ENCODE measurements around the gene CDH11.

Gene CDH11

DNA sequence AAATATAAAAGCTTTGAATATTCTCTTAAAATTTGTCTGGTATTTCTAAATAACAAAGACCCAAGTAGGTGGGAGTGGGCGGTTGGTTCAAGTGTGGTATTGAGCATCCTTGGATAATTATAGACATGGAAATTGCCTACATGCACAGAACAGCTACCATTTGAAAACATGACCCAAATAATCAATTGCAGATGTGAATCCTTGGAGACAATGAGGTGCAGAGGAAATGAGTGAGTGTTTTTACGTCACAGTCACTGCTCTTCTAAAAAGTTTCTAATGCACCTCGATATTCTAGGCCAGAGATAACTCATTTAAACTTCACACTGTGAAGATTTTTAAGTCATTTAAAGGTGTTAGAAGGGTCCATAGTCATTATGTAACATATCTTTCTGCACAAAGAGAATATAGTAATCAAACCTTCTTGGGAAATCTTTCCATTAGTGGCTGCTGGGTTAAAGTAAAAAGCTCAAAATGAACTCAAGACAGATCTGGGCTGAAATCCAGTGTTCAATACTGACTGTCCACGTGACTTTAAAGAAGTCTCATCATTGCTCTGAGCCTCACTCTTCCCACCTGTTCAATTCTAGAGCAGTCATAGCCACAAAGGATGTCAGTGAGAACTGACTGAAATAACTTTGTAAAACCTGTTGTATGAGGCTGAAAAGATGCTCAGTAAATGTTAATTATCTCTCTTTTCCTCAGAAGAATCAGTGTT lies 144.5 kb downstream of the CDH11 start:
- no peak for DNase-seq (ENCODE audit: low read depth)

- DNase-seq (ENCODE audit: low read depth) = no peak
Measured at GRCh38 chr16:64975821-64976220, 146.0 kb downstream of the CDH11 start.

DNA sequence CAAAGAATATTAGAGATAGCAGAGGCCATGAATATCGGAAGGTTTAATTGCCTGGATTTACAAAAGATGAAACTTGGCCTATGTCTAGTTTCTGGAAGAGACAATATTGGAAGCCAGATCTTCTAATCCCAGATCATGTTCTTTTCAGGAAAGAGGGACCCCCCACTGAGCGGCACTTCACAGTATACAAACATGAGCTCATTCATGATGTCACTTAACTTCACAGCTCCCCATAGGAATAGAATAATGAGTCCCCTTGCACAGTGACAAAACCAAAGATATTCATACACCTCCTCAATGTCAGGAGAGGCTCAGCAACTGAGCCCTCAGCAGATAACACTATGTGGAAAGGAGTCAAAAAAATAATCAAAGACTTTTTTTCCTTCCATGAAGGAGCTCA lies 147.5 kb downstream of the CDH11 start:
- DNase-seq (ENCODE audit: low read depth) = no peak

DNA sequence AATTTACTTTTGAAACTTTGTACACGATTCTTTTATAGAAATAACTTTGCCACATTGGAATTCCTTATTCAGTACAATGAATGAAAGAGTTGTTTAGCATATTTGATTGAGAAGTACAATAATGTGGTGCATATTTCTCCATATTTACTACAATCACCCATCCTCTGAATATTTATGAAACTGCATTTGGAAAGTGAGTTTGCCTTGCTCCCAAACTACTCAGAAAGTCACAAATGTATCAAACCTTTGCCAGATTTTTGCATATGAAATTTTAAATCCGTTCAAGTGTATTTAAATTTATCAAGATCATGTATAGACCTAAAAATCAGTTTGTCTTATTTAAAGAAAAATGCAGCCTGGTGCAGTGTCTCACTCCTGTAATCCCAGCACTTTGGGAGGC lies 148.7 kb downstream of the CDH11 start:
- DNase-seq (ENCODE audit: low read depth) = no peak

DNA sequence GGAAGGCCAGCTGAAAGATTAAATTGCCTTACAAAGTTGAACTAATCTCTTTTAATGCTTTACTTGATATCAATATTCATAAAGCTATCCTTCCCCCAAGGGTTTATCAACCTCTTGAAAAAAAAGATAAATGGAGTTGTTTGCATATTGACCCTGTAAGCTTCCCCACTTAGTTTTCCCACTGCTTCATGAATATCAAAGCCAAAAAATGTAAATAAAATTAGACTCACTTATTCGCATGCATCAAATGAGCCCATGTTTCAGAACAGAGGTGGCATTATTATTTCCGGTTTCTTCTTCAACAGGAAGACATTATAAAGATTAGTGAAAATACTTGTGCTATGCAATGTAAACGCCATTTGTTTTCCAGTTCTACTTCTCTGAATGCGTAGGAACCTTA lies 150.7 kb downstream of the CDH11 start:
- DNase-seq (ENCODE audit: low read depth) = no peak

- no peak for DNase-seq (ENCODE audit: low read depth)
Measured at GRCh38 chr16:64969221-64969620, 152.6 kb downstream of the CDH11 start.

DNA sequence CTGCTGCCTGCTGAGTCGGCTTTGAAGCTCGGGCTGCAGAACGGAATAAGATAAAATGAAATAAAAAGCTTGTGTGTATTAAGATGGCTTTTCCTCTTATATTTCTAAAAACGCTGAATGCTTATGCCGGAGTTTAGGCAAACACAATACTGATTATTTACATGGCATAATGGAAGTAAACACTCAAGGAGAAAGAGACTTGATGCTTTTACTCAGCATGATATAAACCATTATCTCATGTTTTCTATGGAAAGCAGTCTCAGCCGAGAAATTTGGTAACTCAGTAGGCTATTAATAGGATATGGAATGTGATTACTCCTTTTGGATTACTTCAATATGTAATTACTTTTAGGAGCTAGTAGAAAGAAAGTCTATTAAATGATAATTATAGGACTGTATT lies 153.3 kb downstream of the CDH11 start:
- DNase-seq (ENCODE audit: low read depth) = no peak

- no peak for DNase-seq (ENCODE audit: low read depth)
Measured at GRCh38 chr16:64964126-64964540, 157.7 kb downstream of the CDH11 start.

- no peak for DNase-seq (ENCODE audit: low read depth)
Measured at GRCh38 chr16:64962786-64963185, 159.1 kb downstream of the CDH11 start.

DNA sequence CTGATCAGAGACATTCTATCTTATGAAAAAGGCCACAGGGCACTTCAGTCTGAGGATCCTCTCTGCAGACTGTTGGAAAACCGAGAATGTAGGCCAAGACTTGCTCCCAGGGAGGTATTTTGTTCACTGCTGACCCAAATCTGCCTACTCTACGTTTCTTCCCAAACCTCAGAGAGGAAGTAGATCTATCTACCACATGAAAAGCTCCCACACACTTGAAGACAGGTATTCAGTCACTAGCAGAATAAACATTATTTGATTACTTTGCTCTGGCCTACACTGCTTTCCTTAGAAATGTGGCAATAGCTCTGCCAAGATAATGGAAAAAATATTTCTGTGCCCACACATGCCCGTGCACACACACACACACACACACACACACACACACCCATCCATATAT lies 164.6 kb downstream of the CDH11 start:
- no peak for DNase-seq (ENCODE audit: low read depth)

DNA sequence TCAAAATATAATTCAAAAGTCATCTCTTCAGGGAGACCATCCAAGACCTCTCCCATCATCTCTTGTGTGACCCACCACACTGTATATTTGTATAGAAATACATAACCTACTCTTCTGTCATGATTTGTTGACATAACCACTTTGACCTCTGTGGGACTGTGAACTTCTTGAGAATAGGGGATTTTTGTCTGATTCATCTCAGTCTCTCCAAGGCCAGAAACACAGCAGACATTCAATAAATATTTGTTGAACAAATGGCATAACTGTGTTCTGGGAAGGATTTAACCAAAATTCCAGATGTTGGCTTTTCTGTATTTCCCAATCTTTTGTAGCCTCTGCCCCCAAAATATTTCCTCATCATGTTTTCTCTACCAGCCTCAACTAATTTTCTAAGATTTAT lies 169.7 kb downstream of the CDH11 start:
- no peak for DNase-seq (ENCODE audit: low read depth)

DNA sequence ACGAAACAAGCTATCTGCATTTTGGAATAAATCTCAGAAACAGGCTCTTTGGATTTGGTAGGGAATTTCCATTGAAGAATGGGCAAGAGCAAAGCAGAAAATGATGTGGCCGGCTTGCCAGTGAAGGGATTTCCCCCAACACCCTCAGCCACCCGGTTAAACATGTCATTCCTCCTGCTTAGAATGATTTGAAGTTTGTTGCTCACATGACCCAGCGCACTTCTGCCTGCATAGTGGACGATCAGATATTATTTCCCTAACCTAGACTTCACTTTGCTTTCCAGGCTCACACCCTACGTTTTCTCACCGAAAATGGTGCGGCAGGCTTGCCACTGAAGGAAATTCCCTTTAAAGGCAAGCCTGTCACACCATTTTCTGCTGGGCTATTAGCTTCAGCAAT lies 170.7 kb downstream of the CDH11 start:
- no peak for DNase-seq (ENCODE audit: low read depth)

- DNase-seq (ENCODE audit: low read depth) = no peak
Measured at GRCh38 chr16:64950731-64951130, 171.1 kb downstream of the CDH11 start.

DNA sequence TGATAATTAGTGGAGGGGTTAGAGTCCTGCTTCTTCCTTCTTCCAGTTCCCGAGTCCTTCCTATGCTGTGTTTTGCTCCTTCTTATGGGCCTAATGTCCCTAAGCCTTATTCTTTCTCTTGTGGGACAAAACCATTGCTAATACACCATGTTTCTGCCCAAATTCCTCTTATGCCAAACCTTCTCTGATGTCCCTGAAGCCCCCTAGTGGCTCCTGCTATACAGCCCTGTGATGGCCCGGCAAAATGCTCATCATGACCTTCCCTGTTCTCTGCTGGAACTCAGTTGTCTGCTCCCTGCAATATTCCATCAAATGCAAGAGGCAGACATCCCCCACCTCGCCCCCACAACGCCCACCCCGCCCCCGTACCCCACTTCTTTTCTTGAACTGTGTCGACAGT lies 171.6 kb downstream of the CDH11 start:
- DNase-seq (ENCODE audit: low read depth) = no peak

DNA sequence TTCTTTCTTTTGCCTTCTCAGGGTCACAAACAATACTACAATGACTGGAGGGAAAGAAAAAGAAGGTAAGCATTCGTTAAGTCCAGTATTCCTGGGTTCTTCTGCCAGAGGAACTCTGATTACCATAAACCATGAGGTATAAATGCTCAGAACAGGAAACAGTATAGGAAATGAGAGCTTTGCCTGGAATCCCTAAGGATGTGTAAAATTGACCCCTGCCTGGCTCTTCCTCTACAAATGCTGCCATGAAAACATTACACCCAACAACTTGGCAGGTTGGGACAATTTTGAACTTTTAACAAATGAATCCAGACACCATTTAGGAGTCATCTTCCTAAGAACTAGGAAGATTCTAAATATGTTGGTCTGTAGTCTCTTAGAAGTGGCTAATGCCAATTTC lies 173.8 kb downstream of the CDH11 start:
- DNase-seq (ENCODE audit: low read depth) = no peak

GRCh38 chr16:64947651-64948050 lies 174.2 kb downstream of the CDH11 start:
- DNase-seq (ENCODE audit: low read depth) = no peak

DNA sequence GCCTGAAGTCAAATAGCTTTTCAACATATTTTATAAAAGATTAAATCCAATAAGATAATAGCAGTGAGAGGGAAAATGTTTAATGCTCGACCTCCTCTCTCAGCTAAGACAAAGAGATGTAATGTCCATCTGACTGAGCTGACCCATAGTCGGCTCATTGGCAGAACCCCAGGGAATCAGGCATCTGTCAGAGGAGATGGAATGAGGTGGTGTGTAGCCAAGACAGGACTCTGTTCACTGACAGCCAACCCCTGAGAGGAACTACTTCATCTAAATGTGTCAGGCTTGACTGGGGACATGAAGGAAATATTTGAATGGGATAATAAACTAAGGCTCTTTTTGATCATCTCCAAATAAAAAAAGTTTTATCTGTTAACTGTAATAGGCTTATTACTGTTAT lies 188.0 kb downstream of the CDH11 start:
- DNase-seq (ENCODE audit: low read depth) = no peak

DNA sequence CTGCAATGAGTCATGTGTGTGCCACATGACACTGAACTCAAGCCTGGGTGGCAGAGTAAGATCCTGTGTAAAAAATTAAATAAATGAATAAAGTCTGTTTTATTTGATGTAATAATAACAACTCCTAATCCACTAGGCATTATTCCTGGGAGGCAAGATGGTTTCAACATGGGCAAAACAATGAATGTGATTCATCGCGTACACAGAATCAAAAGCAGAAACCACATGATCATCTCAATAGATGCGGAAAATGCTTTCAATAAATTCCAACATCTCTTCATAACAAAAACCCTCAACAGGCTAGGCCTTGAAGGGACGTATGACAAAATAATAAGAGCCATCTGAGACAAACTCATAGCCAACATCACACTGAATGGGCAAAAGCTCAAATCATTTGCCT lies 195.4 kb downstream of the CDH11 start:
- no peak for DNase-seq (ENCODE audit: low read depth)

DNA sequence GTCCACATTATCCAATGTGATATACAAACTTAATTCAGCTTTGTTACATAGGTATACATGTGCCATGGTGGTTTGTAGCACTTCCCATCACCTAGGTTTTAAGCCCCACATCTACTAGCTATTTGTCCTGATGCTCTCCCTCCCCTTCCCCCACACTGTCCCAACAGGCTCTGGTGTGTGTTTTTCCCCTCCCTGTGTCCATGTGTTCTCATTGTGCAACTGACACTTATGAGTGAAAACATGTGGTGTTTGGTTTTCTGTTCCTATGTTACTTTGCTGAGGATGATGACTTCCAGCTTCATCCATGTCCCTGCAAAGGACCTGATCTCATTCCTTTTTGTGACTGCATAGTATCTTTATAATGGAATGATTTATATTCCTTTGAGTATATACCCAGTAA lies 196.7 kb downstream of the CDH11 start:
- no peak for DNase-seq (ENCODE audit: low read depth)

- no peak for DNase-seq (ENCODE audit: low read depth)
Measured at GRCh38 chr16:64924086-64924485, 197.8 kb downstream of the CDH11 start.

GRCh38 chr16:64919929-64920607 lies 201.8 kb downstream of the CDH11 start:
- DNase-seq (ENCODE audit: low read depth) = no peak

DNA sequence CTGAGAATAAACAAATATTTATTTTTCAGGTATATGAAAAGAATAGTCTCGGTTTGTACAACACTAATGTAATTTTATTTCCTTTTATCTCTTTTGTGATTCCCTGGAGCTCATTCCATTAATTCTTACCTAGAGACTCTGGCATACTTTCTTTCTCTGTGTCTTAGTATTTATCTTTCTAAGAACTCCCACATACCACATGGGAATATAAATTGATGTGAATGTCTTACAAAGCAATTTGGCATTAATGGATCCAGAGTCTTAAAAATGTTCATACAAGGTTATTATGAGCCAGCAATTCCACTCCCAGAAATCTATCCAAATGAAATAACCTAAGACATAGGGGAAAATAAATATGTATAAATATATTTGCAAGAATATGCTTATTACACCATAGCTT lies 202.7 kb downstream of the CDH11 start:
- no peak for DNase-seq (ENCODE audit: low read depth)

GRCh38 chr16:64916051-64916450 lies 205.8 kb downstream of the CDH11 start:
- DNase-seq (ENCODE audit: low read depth) = no peak

DNA sequence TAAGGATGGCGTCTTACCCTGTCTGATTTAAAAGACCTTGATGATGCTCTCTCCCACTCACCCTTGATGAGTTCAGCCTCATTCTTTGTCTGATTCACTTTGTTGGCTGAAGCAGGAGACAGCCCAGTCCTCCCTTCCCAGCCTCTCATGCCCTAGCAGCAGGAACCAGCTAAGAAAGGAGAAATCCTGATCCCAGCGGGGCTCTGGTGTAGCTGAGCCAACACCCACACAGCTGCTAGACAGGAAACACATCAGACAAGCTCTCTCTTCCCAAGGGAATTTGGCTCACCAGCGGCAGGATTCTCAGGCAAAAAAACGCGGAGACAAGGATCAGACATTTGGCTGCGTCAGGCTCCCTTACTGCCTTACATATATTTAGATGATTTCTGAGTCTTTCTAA lies 211.5 kb downstream of the CDH11 start:
- no peak for DNase-seq (ENCODE audit: low read depth)

Measured in activated T-cell treated with anti-CD3 and anti-CD28 coated beads for 48 hours (primary cell).